GM18907 (cell line): Measurements from ENCODE around the gene HRH4.

Experiments used
- ATAC-seq: cut with Tn5 transposase; IDR thresholded peaks from one replicate; pipeline ENCODE4 v1.9.1; 2021; ENCODE audit warnings: mild to moderate bottlenecking, moderate library complexity; ENCODE audit not compliant: unreplicated experiment

HRH4 gene

GRCh38 chr18:24502667-24503523 lies 42.5 kb downstream of the HRH4 start:
- no peak for ATAC-seq

GRCh38 chr18:24504401-24504800 lies 44.0 kb downstream of the HRH4 start:
- ATAC-seq, result no peak

GRCh38 chr18:24506175-24506574 lies 45.7 kb downstream of the HRH4 start:
- no peak for ATAC-seq

- ATAC-seq, result no peak
These were observed 49.0 kb downstream of the HRH4 start for GRCh38 chr18:24509435-24509834.

GRCh38 chr18:24514439-24514838 lies 54.0 kb downstream of the HRH4 start:
- ATAC-seq, result peak; percentile 85

GRCh38 chr18:24515721-24516120 lies 55.3 kb downstream of the HRH4 start:
- no peak for ATAC-seq

GRCh38 chr18:24516261-24516660 lies 55.8 kb downstream of the HRH4 start:
- ATAC-seq, result no peak

- ATAC-seq, result no peak
These were observed 57.1 kb downstream of the HRH4 start for GRCh38 chr18:24517554-24517953.

- ATAC-seq, result no peak
These were observed 58.2 kb downstream of the HRH4 start for GRCh38 chr18:24518596-24518995.
